OCI-LY7 (cell line): Measurements from ENCODE around the gene REPIN1.

ENCODE experiments used
- CTCF ChIP-seq: fragments of 200-600 bp; sonication (generic); conservative IDR thresholded peaks from 2 replicates; pipeline ENCODE4 v1.5.1; 2014; ENCODE audit warnings: mild to moderate bottlenecking, antibody characterized with exemption, low read length, moderate library complexity, mixed read lengths
- EZH2phosphoT487 ChIP-seq: fragments of 200-600 bp; sonication (generic); IDR thresholded peaks from 2 replicates; pipeline ENCODE4 v1.6.1; 2018; ENCODE audit warnings: low read depth, borderline replicate concordance, mild to moderate bottlenecking, mixed run types, antibody characterized with exemption, low read length, moderate library complexity, mixed read lengths

GRCh38 chr7:150363872-150364271 is 4.8 kb upstream of the REPIN1 start:
- TF ChIP-seq CTCF (no peak), EZH2phosphoT487 (no peak)
